Measurements from ENCODE around the gene MTG1. TPM values are rescaled to one million over a fixed set of nuclear protein-coding genes. Genes with fewer than 3 reads are reported as not detected.

The MTG1 gene
- total and polyA plus RNA-seq, 2 donors (not counting 1 experiment from before 2014, with no cell fraction given): 23.9 to 25.3 TPM

- peak; percentile 35 to 46 for DNase-seq (ENCODE audit: low read depth in 2 of 2)
- H3K79me2 ChIP-seq (ENCODE audit: control insufficient read depth, insufficient read depth, low read length): no peaks in the 10 kb centered on the region
- no peak within 1 kb of the TSS for H3K27ac ChIP-seq (ENCODE audit: insufficient read depth, low read length)
- TF ChIP-seq, protein P1, sequence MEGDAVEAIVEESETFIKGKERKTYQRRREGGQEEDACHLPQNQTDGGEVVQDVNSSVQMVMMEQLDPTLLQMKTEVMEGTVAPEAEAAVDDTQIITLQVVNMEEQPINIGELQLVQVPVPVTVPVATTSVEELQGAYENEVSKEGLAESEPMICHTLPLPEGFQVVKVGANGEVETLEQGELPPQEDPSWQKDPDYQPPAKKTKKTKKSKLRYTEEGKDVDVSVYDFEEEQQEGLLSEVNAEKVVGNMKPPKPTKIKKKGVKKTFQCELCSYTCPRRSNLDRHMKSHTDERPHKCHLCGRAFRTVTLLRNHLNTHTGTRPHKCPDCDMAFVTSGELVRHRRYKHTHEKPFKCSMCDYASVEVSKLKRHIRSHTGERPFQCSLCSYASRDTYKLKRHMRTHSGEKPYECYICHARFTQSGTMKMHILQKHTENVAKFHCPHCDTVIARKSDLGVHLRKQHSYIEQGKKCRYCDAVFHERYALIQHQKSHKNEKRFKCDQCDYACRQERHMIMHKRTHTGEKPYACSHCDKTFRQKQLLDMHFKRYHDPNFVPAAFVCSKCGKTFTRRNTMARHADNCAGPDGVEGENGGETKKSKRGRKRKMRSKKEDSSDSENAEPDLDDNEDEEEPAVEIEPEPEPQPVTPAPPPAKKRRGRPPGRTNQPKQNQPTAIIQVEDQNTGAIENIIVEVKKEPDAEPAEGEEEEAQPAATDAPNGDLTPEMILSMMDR (conservative IDR thresholded peaks at IDR 0.05 in 1 of 2, IDR thresholded peaks at IDR 0.05 in 1 of 2; ENCODE audit: low read depth in 1 of 2, low read length in 2 of 2): no peak
- TF ChIP-seq EZH2 (IDR thresholded peaks at IDR 0.05; ENCODE audit: low read length, missing control alignments): no peak
- H3K4me3 ChIP-seq (replicated peaks in 1 of 4; ENCODE audit: control extremely low read depth in 1 of 4, insufficient read depth in 1 of 4, low read depth in 3 of 4, low read length in 4 of 4): peak within 1 kb of the TSS; percentile 31 to 58 (median 44)
- peaks cover under 1% of the 10 kb centered on the region for H3K36me3 ChIP-seq (ENCODE audit: control insufficient read depth, insufficient read depth, low read length)
- H3K4me2 ChIP-seq (ENCODE audit: extremely low read depth, insufficient read depth, low read length): peak within 1 kb of the TSS; percentile 59
- H3K27me3 ChIP-seq (ENCODE audit: control insufficient read depth, insufficient read depth, low read length): no peaks in the 10 kb centered on the region
- peaks cover 2% of the 10 kb centered on the region for H3K4me1 ChIP-seq (ENCODE audit: control insufficient read depth, extremely low read depth, insufficient read depth, low read length)
- H3K9me3 ChIP-seq (ENCODE audit: control insufficient read depth, insufficient read depth, low read depth, low read length): no peaks in the 10 kb centered on the region
- peak within 1 kb of the TSS; percentile 26 for H3K9ac ChIP-seq (ENCODE audit: insufficient read depth, low read length)
- H4K20me1 ChIP-seq (ENCODE audit: control insufficient read depth, extremely low read depth, insufficient read depth, low read length): no peaks in the 10 kb centered on the region
- H2AFZ ChIP-seq (ENCODE audit: low read length): peak within 1 kb of the TSS; percentile 16
These were observed 36.4 kb upstream of the MTG1 start, which contains the start of gene FUOM for GRCh38 chr10:133357285-133358161. Gene FUOM, minus strand, starts transcription at chr10:133358019. Its CDS starts 12 bp downstream, at chr10:133358007.

DNA sequence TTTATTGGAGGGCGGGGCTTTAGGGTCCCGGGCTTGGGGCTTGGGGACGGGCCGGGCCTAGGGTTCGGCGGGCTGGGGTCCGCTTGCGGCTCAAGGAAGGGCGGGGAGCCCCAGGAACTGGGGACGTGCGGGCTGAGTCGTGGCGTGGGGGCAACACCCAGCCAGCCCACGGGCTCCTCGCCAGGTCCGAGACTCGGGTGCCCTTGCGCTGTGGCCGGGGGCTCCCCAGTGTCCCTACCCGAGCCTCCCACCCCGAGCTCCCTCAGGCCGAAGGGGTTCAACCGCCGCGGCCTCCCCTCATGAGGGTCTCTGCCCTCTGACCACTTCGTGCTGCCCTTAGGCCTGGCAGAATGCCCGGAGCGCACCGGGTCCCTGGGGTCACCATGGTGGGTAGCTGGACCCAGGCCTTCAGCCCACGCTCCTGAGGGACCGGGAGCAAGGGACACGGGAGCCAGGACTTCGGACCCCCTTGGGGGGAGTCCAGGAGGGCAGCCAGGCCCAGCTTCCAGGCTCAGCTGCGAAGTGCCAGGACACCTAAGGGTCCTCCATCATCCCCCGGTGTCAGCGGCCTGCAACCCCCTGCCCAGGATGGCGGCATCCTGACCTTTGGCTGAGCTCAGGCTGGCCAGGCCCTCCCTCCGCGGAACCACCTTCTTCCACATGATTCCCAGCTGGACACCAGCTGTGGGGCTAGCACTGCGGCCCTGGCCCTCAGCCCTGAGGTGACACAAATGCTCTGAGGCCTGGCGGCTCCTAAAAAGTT is 35.6 kb upstream of the MTG1 start:
- Histone ChIP-seq H3K27ac (ENCODE audit: insufficient read depth, low read length) (no peak overlapping the region), H3K4me3 (replicated peaks in 1 of 4; ENCODE audit: control extremely low read depth in 1 of 4, insufficient read depth in 1 of 4, low read depth in 3 of 4, low read length in 4 of 4) (no peak overlapping the region), H3K79me2 (ENCODE audit: control insufficient read depth, insufficient read depth, low read length) (no peaks in the 10 kb centered on the region), H3K4me1 (ENCODE audit: control insufficient read depth, extremely low read depth, insufficient read depth, low read length) (peaks cover 2% of the 10 kb centered on the region), H3K36me3 (ENCODE audit: control insufficient read depth, insufficient read depth, low read length) (peaks cover 3% of the 10 kb centered on the region), H3K4me2 (ENCODE audit: extremely low read depth, insufficient read depth, low read length) (no peak overlapping the region), H2AFZ (ENCODE audit: low read length) (peak overlapping the region; percentile 12), H4K20me1 (ENCODE audit: control insufficient read depth, extremely low read depth, insufficient read depth, low read length) (no peaks in the 10 kb centered on the region), H3K27me3 (ENCODE audit: control insufficient read depth, insufficient read depth, low read length) (no peaks in the 10 kb centered on the region), H3K9ac (ENCODE audit: insufficient read depth, low read length) (no peak overlapping the region), H3K9me3 (ENCODE audit: control insufficient read depth, insufficient read depth, low read depth, low read length) (no peaks in the 10 kb centered on the region)
- TF ChIP-seq, protein P1 (conservative IDR thresholded peaks at IDR 0.05 in 1 of 2, IDR thresholded peaks at IDR 0.05 in 1 of 2; ENCODE audit: low read depth in 1 of 2, low read length in 2 of 2): no peak
- TF ChIP-seq EZH2 (IDR thresholded peaks at IDR 0.05; ENCODE audit: low read length, missing control alignments): no peak
- DNase-seq (ENCODE audit: low read depth in 2 of 2): no peak

GRCh38 chr10:133358925-133359310 is 35.0 kb upstream of the MTG1 start:
- H3K9me3 ChIP-seq (ENCODE audit: control insufficient read depth, insufficient read depth, low read depth, low read length): no peaks in the 10 kb centered on the region
- H3K79me2 ChIP-seq (ENCODE audit: control insufficient read depth, insufficient read depth, low read length): no peaks in the 10 kb centered on the region
- no peak overlapping the region for H3K4me3 ChIP-seq (replicated peaks in 1 of 4; ENCODE audit: control extremely low read depth in 1 of 4, insufficient read depth in 1 of 4, low read depth in 3 of 4, low read length in 4 of 4)
- no peak overlapping the region for H3K27ac ChIP-seq (ENCODE audit: insufficient read depth, low read length)
- no peak overlapping the region for H2AFZ ChIP-seq (ENCODE audit: low read length)
- H3K36me3 ChIP-seq (ENCODE audit: control insufficient read depth, insufficient read depth, low read length): peaks cover 3% of the 10 kb centered on the region
- no peaks in the 10 kb centered on the region for H3K27me3 ChIP-seq (ENCODE audit: control insufficient read depth, insufficient read depth, low read length)
- no peaks in the 10 kb centered on the region for H4K20me1 ChIP-seq (ENCODE audit: control insufficient read depth, extremely low read depth, insufficient read depth, low read length)
- H3K4me2 ChIP-seq (ENCODE audit: extremely low read depth, insufficient read depth, low read length): no peak overlapping the region
- TF ChIP-seq, protein P1 (conservative IDR thresholded peaks at IDR 0.05 in 1 of 2, IDR thresholded peaks at IDR 0.05 in 1 of 2; ENCODE audit: low read depth in 1 of 2, low read length in 2 of 2): no peak
- TF ChIP-seq EZH2 (IDR thresholded peaks at IDR 0.05; ENCODE audit: low read length, missing control alignments): no peak
- no peak overlapping the region for H3K9ac ChIP-seq (ENCODE audit: insufficient read depth, low read length)
- H3K4me1 ChIP-seq (ENCODE audit: control insufficient read depth, extremely low read depth, insufficient read depth, low read length): peaks cover 2% of the 10 kb centered on the region
- no peak for DNase-seq (ENCODE audit: low read depth in 2 of 2)

Data from fibroblast of lung (primary cell).